Liver (tissue), 9 donors: ENCODE measurements around the gene KIAA1614. TPM values are rescaled to one million over a fixed set of nuclear protein-coding genes. Genes with fewer than 3 reads are reported as not detected.

Experiments
- DNase-seq: peaks from one replicate; pipeline ENCODE4 v3.0.0-alpha.2; 2017; ENCODE audit warnings: low spot score
- H3K27ac ChIP-seq, 2 donors: one replicate each; pipeline ENCODE4 v1.7.0; 2013; ENCODE audit warnings: inconsistent platforms in 2 of 2, low read length in 2 of 2, control low read depth in 1 of 2, low read depth in 1 of 2, mild to moderate bottlenecking in 1 of 2
- H3K27me3 ChIP-seq, 4 donors: one replicate each; pipeline versions ENCODE4 v1.6.1 to v1.7.0; 2013; ENCODE audit warnings: low read length in 3 of 4, inconsistent platforms in 1 of 4, mild to moderate bottlenecking in 1 of 4, moderate library complexity in 1 of 4; ENCODE audit not compliant: control insufficient read depth in 4 of 4, insufficient read depth in 4 of 4
- H3K36me3 ChIP-seq, 4 donors: one replicate each; pipeline versions ENCODE4 v1.6.1 to v1.7.0; 2013; ENCODE audit warnings: low read length in 3 of 4, mild to moderate bottlenecking in 3 of 4, low read depth in 1 of 4, moderate library complexity in 1 of 4; ENCODE audit not compliant: control insufficient read depth in 4 of 4, insufficient read depth in 3 of 4
- H3K4me1 ChIP-seq, 4 donors: one replicate each; pipeline versions ENCODE4 v1.6.1 to v1.7.0; 2013; ENCODE audit warnings: low read length in 3 of 4, mild to moderate bottlenecking in 3 of 4, moderate library complexity in 1 of 4; ENCODE audit not compliant: control insufficient read depth in 4 of 4, insufficient read depth in 4 of 4
- H3K4me3 ChIP-seq, 3 donors: one replicate each; pipeline versions ENCODE4 v1.6.1 to v1.7.0; 2013; ENCODE audit warnings: low read length in 3 of 3, control low read depth in 1 of 3, low read depth in 1 of 3, mild to moderate bottlenecking in 1 of 3
- H3K9ac ChIP-seq, 2 donors: one replicate each; pipeline ENCODE4 v1.7.0; 2013; ENCODE audit warnings: low read length in 2 of 2, mild to moderate bottlenecking in 2 of 2, moderate library complexity in 2 of 2, control low read depth in 1 of 2, low read depth in 1 of 2
- H3K9me3 ChIP-seq, 4 donors: one replicate each; pipeline versions ENCODE4 v1.6.1 to v1.7.0; 2013; ENCODE audit warnings: low read length in 3 of 4; ENCODE audit not compliant: control insufficient read depth in 4 of 4
- CTCF ChIP-seq: fragments of 150-350 bp; IDR thresholded peaks from 2 replicates; pipeline ENCODE4 v1.5.1; 2017; ENCODE audit warnings: improper control_type of control experiment, low read depth, low read length; ENCODE audit not compliant: missing input control
- EGR1 ChIP-seq, 2 donors: IDR thresholded peaks; 2 replicates each; pipeline ENCODE4 v1.6.1; 2016 to 2018; ENCODE audit warnings: antibody characterized with exemption in 2 of 2, low read depth in 2 of 2
- FOXA1 ChIP-seq: IDR thresholded peaks from 2 replicates; pipeline ENCODE4 v1.6.1; 2016; ENCODE audit warnings: antibody characterized with exemption
- FOXA2 ChIP-seq: IDR thresholded peaks from 2 replicates; pipeline ENCODE4 v1.6.1; 2016; ENCODE audit warnings: antibody characterized with exemption
- HNF4A ChIP-seq, 2 donors: conservative IDR thresholded peaks; 2 replicates each; pipeline ENCODE4 v1.6.1; 2016; ENCODE audit warnings: antibody characterized with exemption in 2 of 2, mild to moderate bottlenecking in 2 of 2
- HNF4G ChIP-seq: IDR thresholded peaks from 2 replicates; pipeline ENCODE4 v1.6.1; 2016; ENCODE audit warnings: antibody characterized with exemption
- NR2F2 ChIP-seq: IDR thresholded peaks from 2 replicates; pipeline ENCODE4 v1.6.1; 2016; ENCODE audit warnings: antibody characterized with exemption
- RAD21 ChIP-seq, 2 donors: IDR thresholded peaks; 2 replicates each; pipeline ENCODE4 v1.6.1; 2016; ENCODE audit warnings: antibody characterized with exemption in 2 of 2, mild to moderate bottlenecking in 2 of 2
- RXRA ChIP-seq, 2 donors: IDR thresholded peaks; 2 replicates each; pipeline ENCODE4 v1.6.1; 2017 to 2018; ENCODE audit warnings: antibody characterized with exemption in 2 of 2, mild to moderate bottlenecking in 1 of 2
- TAF1 ChIP-seq: conservative IDR thresholded peaks from 2 replicates; pipeline ENCODE4 v1.6.1; 2016; ENCODE audit warnings: antibody characterized with exemption, mild to moderate bottlenecking
- YY1 ChIP-seq: IDR thresholded peaks from 2 replicates; pipeline ENCODE4 v1.6.1; 2016; ENCODE audit warnings: antibody characterized with exemption, mild to moderate bottlenecking
- WGBS: extraction: QIAGEN DNeasy Blood & Tissue Kit; methylation state at CpG from one replicate; pipeline ENCODE4 v1.1.7; 2013; 5-methylcytosine and 5-hydroxymethylcytosine counted together
- polyA plus RNA-seq, 2 donors: library from polyadenylated mRNA; stranded (reverse) in 1 of 2; unstranded in 1 of 2; fragments of 200-250 nt in 1 of 2; fragments of >200 nt in 1 of 2; fragmentation: Nextera tagmentation in 1 of 2; extraction: Ambion mirVana in 1 of 2; gene quantifications; one replicate each; pipeline versions ENCODE4 v1.2.1 to v1.2.3, GENCODE V29; 2013 to 2015
- total RNA-seq, 2 donors: library from RNA; depleted of rRNA; stranded (reverse); fragments of >200 nt; gene quantifications; one replicate each; pipeline ENCODE4 v1.2.3, GENCODE V29; 2014
- TF ChIP-seq, protein P1 (sequence below): IDR thresholded peaks from 2 replicates; pipeline ENCODE4 v1.6.1; 2016; ENCODE audit warnings: antibody characterized with exemption, mild to moderate bottlenecking
- donor health status: healthy.
- donor health status: healthy.
- donor health status: healthy.
- donor health status: healthy.
- donor health status: healthy.

KIAA1614 gene
- total and polyA plus RNA-seq, 4 donors = 0.21 to 1.1 (median 0.40) TPM

GRCh38 chr1:180936110-180937011 lies 23.7 kb downstream of the KIAA1614 start:
- Histone ChIP-seq H3K4me3 (no peak overlapping the region), H3K27ac (no peak overlapping the region), H3K9ac (no peak overlapping the region), H3K36me3 (no peaks in the 10 kb centered on the region), H3K9me3 (no peaks in the 10 kb centered on the region), H3K4me1 (peaks cover 0 to 5% (median 3%) of the 10 kb centered on the region in 4 donors), H3K27me3 (no peaks in the 10 kb centered on the region)
- TF ChIP-seq RAD21 (IDR thresholded peaks at IDR 0.05) = no peak
- no peak for TF ChIP-seq HNF4G
- no peak for TF ChIP-seq FOXA1
- TF ChIP-seq RXRA (IDR thresholded peaks at IDR 0.05) = no peak
- TF ChIP-seq, protein P1, sequence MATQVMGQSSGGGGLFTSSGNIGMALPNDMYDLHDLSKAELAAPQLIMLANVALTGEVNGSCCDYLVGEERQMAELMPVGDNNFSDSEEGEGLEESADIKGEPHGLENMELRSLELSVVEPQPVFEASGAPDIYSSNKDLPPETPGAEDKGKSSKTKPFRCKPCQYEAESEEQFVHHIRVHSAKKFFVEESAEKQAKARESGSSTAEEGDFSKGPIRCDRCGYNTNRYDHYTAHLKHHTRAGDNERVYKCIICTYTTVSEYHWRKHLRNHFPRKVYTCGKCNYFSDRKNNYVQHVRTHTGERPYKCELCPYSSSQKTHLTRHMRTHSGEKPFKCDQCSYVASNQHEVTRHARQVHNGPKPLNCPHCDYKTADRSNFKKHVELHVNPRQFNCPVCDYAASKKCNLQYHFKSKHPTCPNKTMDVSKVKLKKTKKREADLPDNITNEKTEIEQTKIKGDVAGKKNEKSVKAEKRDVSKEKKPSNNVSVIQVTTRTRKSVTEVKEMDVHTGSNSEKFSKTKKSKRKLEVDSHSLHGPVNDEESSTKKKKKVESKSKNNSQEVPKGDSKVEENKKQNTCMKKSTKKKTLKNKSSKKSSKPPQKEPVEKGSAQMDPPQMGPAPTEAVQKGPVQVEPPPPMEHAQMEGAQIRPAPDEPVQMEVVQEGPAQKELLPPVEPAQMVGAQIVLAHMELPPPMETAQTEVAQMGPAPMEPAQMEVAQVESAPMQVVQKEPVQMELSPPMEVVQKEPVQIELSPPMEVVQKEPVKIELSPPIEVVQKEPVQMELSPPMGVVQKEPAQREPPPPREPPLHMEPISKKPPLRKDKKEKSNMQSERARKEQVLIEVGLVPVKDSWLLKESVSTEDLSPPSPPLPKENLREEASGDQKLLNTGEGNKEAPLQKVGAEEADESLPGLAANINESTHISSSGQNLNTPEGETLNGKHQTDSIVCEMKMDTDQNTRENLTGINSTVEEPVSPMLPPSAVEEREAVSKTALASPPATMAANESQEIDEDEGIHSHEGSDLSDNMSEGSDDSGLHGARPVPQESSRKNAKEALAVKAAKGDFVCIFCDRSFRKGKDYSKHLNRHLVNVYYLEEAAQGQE = no peak
- no peak for TF ChIP-seq NR2F2
- no peak for TF ChIP-seq FOXA2
- no peak for DNase-seq
- 94% methylated on average over 28 of the region's 28 CpGs for WGBS

DNA sequence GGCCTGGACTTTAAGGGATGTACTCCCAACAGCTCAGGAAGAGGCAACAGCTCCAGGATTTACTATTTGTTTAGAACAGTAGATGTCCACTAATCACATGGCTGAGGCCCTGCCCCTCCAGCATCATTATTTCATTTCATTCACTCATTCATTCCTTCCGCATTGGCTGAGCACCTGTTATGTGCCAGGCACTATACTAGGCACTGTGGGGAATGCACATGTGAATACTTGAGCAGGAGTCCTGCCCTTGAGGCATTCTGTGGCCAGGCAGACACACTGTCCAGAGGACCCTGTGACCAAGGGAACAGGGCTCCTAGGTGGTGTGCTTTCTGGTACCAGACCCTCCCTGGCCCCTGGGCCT lies 24.3 kb downstream of the KIAA1614 start:
- DNase-seq = no peak
- Histone ChIP-seq H3K4me3 (no peak overlapping the region), H3K27ac (no peak overlapping the region), H3K36me3 (no peaks in the 10 kb centered on the region), H3K27me3 (no peaks in the 10 kb centered on the region), H3K9me3 (no peaks in the 10 kb centered on the region), H3K9ac (no peak overlapping the region), H3K4me1 (peaks cover 0 to 5% (median 3%) of the 10 kb centered on the region in 4 donors)
- no peak for TF ChIP-seq EGR1 (IDR thresholded peaks at IDR 0.05; ENCODE audit: low read depth in 2 of 2)
- no peak for TF ChIP-seq TAF1
- TF ChIP-seq HNF4A (conservative IDR thresholded peaks at IDR 0.05) = no peak
- TF ChIP-seq FOXA2 = no peak
- TF ChIP-seq YY1 = no peak
- no peak for TF ChIP-seq CTCF
- TF ChIP-seq FOXA1 = no peak
- WGBS = 98% methylated on average over 1 of the region's 1 CpG
